ENCODE data around the gene OSBP2. TPM values are rescaled to one million over a fixed set of nuclear protein-coding genes. Genes with fewer than 3 reads are reported as not detected.
A peak's percentile ranks its signal among the peaks of the same experiment; 100 is the strongest.

Gene OSBP2
- total RNA-seq, 1 donor from 2014 or later = 0.35 TPM

DNA sequence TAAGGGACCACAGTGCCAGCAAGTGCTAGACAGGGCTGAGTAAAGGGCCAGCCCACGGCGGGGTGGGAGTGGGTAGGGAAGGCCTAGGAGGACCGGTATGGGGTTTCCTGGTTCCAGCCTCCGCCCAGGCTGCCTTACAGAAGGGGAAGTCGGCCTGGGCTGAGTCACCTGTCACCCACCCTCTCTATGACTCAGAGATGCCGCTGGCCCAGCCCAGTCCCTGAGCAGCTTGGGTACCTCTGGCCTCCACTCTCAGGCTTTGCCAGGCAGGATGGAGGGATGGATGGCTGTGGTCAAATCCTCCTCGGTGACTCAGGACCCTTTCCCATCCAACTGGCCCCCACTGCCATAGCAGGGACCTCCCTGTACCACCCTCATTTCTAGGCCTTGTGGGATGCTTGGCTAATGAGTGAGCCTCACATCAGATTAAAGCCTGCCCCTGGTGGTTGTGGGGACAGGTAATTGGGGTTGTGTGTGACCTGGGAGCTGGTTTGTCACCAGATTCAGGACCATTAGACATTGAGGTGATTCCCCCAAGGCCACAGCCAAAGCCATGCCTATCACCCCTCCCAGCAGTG, 45.2 kb upstream of the OSBP2 start:
- no peak overlapping the region for H3K4me3 Mint-ChIP-seq
- intact Hi-C loops (cut with micrococcal nuclease) = loop anchor here (1.0 kb wide), 2 partner anchors 14 to 18 kb away; partner anchors contain the start of genes DUSP18 and SLC35E4
- H3K9me3 Mint-ChIP-seq = no peaks in the 10 kb centered on the region
- H3K36me3 Mint-ChIP-seq (ENCODE audit: low read depth) = peaks cover 3% of the 10 kb centered on the region
- DNase-seq (peak; percentile 45), ATAC-seq (ENCODE audit: low read depth) (peak; percentile 99)
- CTCF ChIA-PET = interaction anchor here (1.3 to 2.7 kb wide), 2 partner anchors 15 to 106 kb away, joined by 5 to 11 read pairs; partner anchors contain the start of gene SLC35E4
- no peaks in the 10 kb centered on the region for H3K27me3 Mint-ChIP-seq
- H3K27ac Mint-ChIP-seq = peak overlapping the region; percentile 66
- peaks cover 12% of the 10 kb centered on the region for H3K4me1 Mint-ChIP-seq
- POLR2A ChIA-PET = interaction anchor here (1.4 to 3.1 kb wide), 2 partner anchors 12 to 15 kb away, joined by 8 to 23 read pairs; partner anchors contain the start of gene SLC35E4
- TF ChIP-seq CTCF (IDR thresholded peaks at IDR 0.05) = no peak

DNA sequence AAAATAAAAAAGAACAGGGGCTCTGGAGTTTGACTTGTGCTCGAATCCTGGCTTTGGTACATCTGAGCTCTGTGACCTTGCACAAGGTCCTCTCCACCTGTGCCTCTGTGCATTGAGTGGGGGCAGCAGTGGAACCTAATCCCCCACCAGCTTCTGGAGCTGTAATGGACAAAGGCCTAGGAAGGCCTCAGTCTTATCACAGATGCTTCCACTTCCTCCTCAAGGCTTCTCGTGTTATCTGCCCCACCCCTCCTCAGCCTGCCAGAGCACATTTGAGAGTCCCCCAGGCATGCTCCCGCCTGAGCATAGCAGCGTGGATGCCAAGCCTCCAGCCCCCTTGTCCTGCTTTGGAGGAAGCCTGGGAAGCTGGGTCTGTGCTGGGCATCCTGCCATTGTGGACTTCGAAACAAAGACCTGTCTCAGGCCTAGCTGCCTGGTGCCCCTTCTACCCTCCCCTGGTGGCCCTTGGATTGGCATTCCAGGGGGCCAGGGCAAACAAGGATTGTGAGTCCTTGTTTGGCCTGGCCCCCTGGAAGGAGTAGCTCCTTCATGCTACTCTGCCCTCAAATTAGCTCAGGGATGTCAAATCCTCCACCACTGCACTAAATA, 44.1 kb upstream of the OSBP2 start:
- no peaks in the 10 kb centered on the region for H3K9me3 Mint-ChIP-seq
- CTCF ChIA-PET = interaction anchor here (1.0 to 2.7 kb wide), 2 partner anchors 16 to 269 kb away, joined by 3 to 11 read pairs; partner anchors contain the start of gene SLC35E4
- H3K36me3 Mint-ChIP-seq (ENCODE audit: low read depth) = peaks cover 8% of the 10 kb centered on the region
- H3K27ac Mint-ChIP-seq = no peak overlapping the region
- ATAC-seq (ENCODE audit: low read depth) = no peak
- DNase-seq = no peak
- no peaks in the 10 kb centered on the region for H3K27me3 Mint-ChIP-seq
- intact Hi-C loops (cut with micrococcal nuclease) = no loop called here
- TF ChIP-seq CTCF (IDR thresholded peaks at IDR 0.05) = no peak
- H3K4me3 Mint-ChIP-seq = no peak overlapping the region
- POLR2A ChIA-PET = interaction anchor here (1.4 to 3.1 kb wide), 2 partner anchors 11 to 16 kb away, joined by 8 to 23 read pairs; partner anchors contain the start of gene SLC35E4
- peaks cover 12% of the 10 kb centered on the region for H3K4me1 Mint-ChIP-seq

- ChIA-PET CTCF (no interaction called here), POLR2A (no interaction called here)
- Mint-ChIP-seq H3K9me3 (no peaks in the 10 kb centered on the region), H3K4me1 (peaks cover 12% of the 10 kb centered on the region), H3K36me3 (ENCODE audit: low read depth) (peaks cover 8% of the 10 kb centered on the region), H3K27me3 (no peaks in the 10 kb centered on the region), H3K4me3 (no peak overlapping the region), H3K27ac (no peak overlapping the region)
- DNase-seq (no peak), ATAC-seq (ENCODE audit: low read depth) (no peak)
- intact Hi-C loops (cut with micrococcal nuclease) = no loop called here
- TF ChIP-seq CTCF (IDR thresholded peaks at IDR 0.05) = no peak
These were observed 41.8 kb upstream of the OSBP2 start for GRCh38 chr22:30652852-30653251.

- no peak for DNase-seq
- intact Hi-C loops (cut with micrococcal nuclease) = no loop called here
- no peak overlapping the region for H3K4me3 Mint-ChIP-seq
- ATAC-seq (ENCODE audit: low read depth) = no peak
- no peak for TF ChIP-seq CTCF (IDR thresholded peaks at IDR 0.05)
- H3K27me3 Mint-ChIP-seq = no peaks in the 10 kb centered on the region
- POLR2A ChIA-PET = no interaction called here
- no peaks in the 10 kb centered on the region for H3K9me3 Mint-ChIP-seq
- CTCF ChIA-PET = interaction anchor here (1.2 kb wide), 1 partner anchor 19 kb away, joined by 3 read pairs; the partner anchor contains the start of gene SLC35E4
- peaks cover 18% of the 10 kb centered on the region for H3K36me3 Mint-ChIP-seq (ENCODE audit: low read depth)
- no peak overlapping the region for H3K27ac Mint-ChIP-seq
- H3K4me1 Mint-ChIP-seq = peaks cover 7% of the 10 kb centered on the region
These were observed 40.3 kb upstream of the OSBP2 start for GRCh38 chr22:30654361-30654760.

- Mint-ChIP-seq H3K9me3 (no peaks in the 10 kb centered on the region), H3K36me3 (ENCODE audit: low read depth) (peaks cover 29% of the 10 kb centered on the region), H3K4me3 (no peak overlapping the region), H3K4me1 (peaks cover 1% of the 10 kb centered on the region), H3K27ac (no peak overlapping the region), H3K27me3 (no peaks in the 10 kb centered on the region)
- no peak for TF ChIP-seq CTCF (IDR thresholded peaks at IDR 0.05)
- ATAC-seq (ENCODE audit: low read depth) = no peak
- intact Hi-C loops (cut with micrococcal nuclease) = no loop called here
- ChIA-PET CTCF (interaction anchor here (1.2 kb wide), 1 partner anchor 20 kb away, joined by 3 read pairs; the partner anchor contains the start of gene SLC35E4), POLR2A (no interaction called here)
- no peak for DNase-seq
These were observed 39.1 kb upstream of the OSBP2 start for GRCh38 chr22:30655532-30655931.
